Coronary artery (tissue), 2 donors: ENCODE data around the gene RMI2.

Experiments
- DNase-seq: peaks from one replicate; pipeline ENCODE4 v3.0.0-alpha.2; 2017; ENCODE audit warnings: low spot score
- H3K27ac ChIP-seq, 2 donors: fragments of 200-600 bp; sonication (generic); one replicate each; pipeline ENCODE4 v1.5.1; 2016 to 2019
- H3K4me3 ChIP-seq: fragments of 200-600 bp; sonication (generic); 2 replicates; pipeline ENCODE4 v1.5.1; 2016; ENCODE audit warnings: mild to moderate bottlenecking, moderate library complexity
- CTCF ChIP-seq: fragments of 200-600 bp; sonication (generic); IDR thresholded peaks from one replicate; pipeline ENCODE4 v1.5.1; 2019; ENCODE audit warnings: antibody characterized with exemption

Gene RMI2

DNA sequence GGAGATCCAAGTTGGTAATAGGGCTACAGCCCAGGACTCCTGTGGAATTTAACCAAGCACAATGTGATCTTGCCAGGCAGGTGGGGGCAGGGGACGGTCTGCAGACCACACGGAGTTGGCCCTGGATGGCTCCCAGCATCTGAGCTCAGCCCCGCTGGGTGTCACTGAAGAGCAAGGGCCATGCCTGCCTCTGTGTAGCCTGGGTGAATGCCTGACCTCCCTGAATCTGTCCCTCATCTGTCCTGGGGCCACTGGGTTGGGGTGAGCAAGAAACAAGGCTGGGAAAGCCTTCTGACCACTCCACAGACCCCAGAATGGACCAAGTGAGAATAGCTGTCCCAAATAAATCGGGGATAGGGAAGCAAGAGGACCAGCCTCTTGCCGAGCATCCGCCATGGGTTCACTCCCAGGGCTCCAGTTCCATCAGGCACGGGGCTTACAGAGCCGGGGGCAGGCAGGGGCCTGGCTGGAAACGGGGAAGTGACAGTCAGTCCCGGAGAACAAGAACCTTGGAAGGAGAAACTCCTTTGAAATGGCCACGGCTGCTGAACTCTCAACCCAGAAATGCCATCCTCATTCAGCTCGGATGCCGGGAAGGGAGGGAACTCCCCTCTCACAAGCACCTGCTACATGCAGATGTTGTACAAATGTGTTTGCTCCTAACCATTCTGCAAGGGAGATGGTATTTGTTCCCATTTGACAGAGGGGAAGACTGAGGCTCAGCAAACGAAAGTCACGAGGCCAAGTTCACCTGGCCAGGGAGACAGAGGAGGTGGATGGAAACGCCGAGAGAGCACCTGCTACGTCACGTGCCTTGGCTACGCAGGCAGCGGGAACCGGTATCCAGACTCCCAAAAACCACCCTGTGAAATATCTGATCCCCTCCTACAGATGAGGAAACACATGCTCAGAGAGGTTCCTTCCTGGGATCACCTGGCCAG, 50.0 kb downstream of the RMI2 start:
- DNase-seq = no peak
- no peak for TF ChIP-seq CTCF
- no peak overlapping the region for H3K27ac ChIP-seq
- H3K4me3 ChIP-seq = no peak overlapping the region

DNA sequence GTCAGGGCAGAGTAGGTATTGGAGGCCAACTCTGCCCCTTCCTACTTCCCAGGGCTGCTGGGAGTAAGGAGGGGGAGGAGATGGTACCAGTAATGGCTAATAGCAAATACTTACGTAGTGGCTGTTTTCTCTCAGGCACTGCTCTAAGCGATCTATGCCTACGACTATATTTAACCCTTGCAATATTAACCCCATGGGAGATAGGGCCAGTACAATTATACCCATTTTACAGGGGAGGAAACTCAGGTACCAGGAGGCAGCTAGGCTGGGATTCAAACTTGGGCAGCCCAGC, 50.6 kb downstream of the RMI2 start:
- Histone ChIP-seq H3K4me3 (no peak overlapping the region), H3K27ac (no peak overlapping the region)
- DNase-seq = no peak
- no peak for TF ChIP-seq CTCF

GRCh38 chr16:11396241-11397048, 51.2 kb downstream of the RMI2 start:
- H3K27ac ChIP-seq = no peak overlapping the region
- H3K4me3 ChIP-seq = no peak overlapping the region

DNA sequence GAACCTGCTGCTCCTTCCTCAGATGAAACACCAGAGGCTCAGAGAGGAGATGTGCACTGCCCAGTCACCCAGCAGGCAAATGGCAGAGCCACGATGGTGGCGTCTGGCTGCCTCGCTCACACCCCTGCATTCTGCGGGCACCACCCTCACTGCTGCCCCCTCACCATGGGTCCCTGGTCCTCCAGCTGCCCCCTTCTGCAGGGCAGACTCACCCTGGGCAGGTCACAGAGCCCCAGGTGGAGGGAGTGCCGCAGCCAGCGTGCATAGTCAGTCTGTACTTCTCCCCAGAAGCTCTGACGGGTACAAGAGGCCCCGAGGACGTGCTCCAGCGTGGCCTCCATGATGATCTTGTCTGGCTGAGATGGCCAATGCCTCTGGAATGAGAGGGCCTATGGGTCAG, 52.9 kb downstream of the RMI2 start:
- H3K4me3 ChIP-seq = no peak overlapping the region
- no peak for TF ChIP-seq CTCF
- H3K27ac ChIP-seq = no peak overlapping the region
- no peak for DNase-seq

More at GRCh38 chr16:11396241-11397048, 51.2 kb downstream of the RMI2 start:
- TF ChIP-seq CTCF = peak; percentile 99
- no peak for DNase-seq

DNA sequence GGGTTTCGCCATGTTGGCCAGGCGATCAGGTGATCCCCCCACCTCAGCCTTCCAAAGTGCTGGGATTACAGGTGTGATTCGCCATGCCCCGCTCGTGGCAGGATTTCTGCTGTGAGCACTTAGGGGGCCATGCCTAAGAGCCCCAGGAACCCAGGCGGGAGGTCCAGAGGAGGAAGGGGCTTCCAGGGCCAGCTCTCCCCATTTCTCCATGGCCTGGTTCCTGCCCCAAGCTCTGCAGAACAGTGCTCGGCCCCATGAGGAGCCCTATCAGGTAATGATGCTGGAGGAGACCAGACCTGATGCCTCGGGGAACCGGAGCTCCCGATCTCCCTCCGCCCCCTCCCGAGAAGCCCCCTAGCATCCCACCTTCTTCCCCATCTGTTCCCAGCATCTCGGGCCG, 53.6 kb downstream of the RMI2 start:
- no peak for TF ChIP-seq CTCF
- no peak overlapping the region for H3K27ac ChIP-seq
- no peak for DNase-seq

DNA sequence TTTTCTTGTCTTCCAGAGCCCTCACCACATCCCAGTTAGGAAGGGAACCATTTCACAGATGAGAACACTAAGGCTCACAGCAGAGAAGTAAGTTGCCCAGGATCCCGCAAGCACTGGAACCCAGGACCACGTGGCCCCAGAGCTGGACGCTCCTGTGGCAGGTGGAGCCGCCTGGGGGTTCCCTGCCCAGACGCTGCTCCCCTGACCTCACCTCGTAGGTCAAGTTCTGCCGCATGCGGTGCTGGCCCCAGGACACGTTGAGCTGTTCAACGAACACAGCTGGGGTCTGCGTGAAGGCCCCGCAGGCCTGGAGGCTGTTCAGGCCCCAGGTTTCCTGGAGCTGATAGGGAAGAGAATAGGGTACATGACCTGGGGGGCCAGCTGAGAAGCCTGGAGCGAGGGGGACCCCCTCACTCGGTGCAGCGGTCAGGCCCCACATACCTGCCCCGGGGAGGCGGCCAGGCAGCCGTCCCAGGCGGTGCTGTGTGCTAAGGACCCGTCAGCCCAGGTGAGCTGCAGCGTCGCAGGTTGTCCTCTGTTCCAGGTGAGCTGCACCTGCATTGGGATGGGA, 54.1 kb downstream of the RMI2 start:
- no peak for DNase-seq
- Histone ChIP-seq H3K27ac (no peak overlapping the region), H3K4me3 (no peak overlapping the region)
- no peak for TF ChIP-seq CTCF

More for the DNA sequence above, 53.6 kb downstream of the RMI2 start:
- H3K4me3 ChIP-seq = no peak overlapping the region
